Stimulated activated naive CD8-positive, alpha-beta T cell treated with anti-CD3 and anti-CD28 coated beads, Interleukin-15, Interleukin-2, amounts not matched to agents 100 ng/mL and 50 ng/mL, for 24 hours (primary cell): ENCODE results near the gene GRK2.

ENCODE experiments used
- H3K27ac Mint-ChIP-seq: one replicate; pipeline ENCODE4 v1.8.0; 2021; ENCODE audit warnings: mild to moderate bottlenecking, mixed read lengths
- H3K27me3 Mint-ChIP-seq: one replicate; pipeline ENCODE4 v1.8.0; 2021; ENCODE audit warnings: mixed read lengths
- H3K36me3 Mint-ChIP-seq: one replicate; pipeline ENCODE4 v1.8.0; 2021; ENCODE audit warnings: low read depth, mixed read lengths
- H3K4me1 Mint-ChIP-seq: one replicate; pipeline ENCODE4 v1.8.0; 2021; ENCODE audit warnings: low read depth, mixed read lengths
- H3K4me3 Mint-ChIP-seq: one replicate; pipeline ENCODE4 v1.8.0; 2021; ENCODE audit warnings: mild to moderate bottlenecking, mixed read lengths
- H3K9me3 Mint-ChIP-seq: one replicate; pipeline ENCODE4 v1.8.0; 2021; ENCODE audit warnings: mixed read lengths

Gene GRK2

DNA sequence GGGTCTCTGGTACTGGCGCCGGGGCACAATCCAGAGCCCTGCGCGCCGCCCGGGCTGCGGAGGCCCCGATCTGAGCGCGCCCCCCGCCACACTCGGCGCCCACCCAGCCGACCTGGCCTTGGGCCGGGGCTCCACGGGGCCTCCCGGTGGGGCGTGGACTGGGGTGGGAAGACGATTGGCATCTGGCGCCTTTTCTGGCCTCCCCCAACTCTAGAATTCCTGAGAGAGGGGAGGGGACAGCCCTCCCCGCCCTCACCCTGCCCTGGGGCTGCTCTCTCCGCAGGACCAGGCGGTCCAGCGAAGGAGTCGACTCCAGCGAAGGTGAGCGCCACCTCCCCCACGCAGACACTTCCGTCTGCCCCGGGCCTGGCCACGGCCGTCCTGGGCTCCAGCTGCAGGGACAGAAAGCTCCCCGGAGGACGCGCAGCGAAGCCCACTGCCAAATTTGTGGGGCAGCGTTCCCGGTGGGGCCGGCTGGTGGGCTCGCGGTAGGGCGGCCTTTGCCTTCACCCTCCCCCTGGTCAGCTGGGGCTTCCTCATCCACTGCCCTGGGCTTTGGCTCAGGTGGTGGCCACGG is 37.6 kb downstream of the GRK2 start:
- peaks cover 3% of the 10 kb centered on the region for H3K36me3 Mint-ChIP-seq
- H3K4me1 Mint-ChIP-seq: peaks cover 3% of the 10 kb centered on the region
- H3K27me3 Mint-ChIP-seq: no peaks in the 10 kb centered on the region
- H3K27ac Mint-ChIP-seq: no peak overlapping the region
- no peaks in the 10 kb centered on the region for H3K9me3 Mint-ChIP-seq
- peak overlapping the region; percentile 20 for H3K4me3 Mint-ChIP-seq

DNA sequence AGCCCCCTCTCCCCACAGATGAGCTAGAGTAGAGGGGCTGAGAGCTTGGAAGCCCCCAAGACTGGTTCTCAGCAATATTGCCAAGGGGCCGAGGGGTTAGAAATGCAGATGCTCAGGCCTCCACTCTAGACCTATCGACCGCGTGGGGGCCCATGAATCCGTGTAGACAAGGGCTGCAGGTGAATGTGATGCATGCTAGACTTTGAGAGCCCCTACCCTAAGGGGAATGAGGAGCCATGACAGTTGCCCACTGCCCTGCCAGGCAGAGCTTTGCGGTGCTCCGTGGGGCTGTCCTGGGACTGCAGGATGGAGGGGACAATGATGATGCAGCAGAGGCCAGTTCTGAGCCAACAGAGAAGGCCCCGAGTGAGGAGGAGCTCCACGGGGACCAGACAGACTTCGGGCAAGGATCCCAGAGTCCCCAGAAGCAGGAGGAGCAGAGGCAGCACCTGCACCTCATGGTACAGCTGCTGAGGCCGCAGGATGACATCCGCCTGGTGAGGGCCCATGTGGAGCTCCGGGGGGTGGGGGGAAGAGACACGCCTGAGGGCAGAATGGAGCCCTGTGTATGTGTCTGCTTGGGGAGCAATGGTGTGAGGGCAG is 38.3 kb downstream of the GRK2 start:
- Mint-ChIP-seq H3K4me3 (peak overlapping the region; percentile 20), H3K9me3 (no peaks in the 10 kb centered on the region), H3K4me1 (peaks cover 3% of the 10 kb centered on the region), H3K36me3 (no peaks in the 10 kb centered on the region), H3K27me3 (no peaks in the 10 kb centered on the region), H3K27ac (no peak overlapping the region)

DNA sequence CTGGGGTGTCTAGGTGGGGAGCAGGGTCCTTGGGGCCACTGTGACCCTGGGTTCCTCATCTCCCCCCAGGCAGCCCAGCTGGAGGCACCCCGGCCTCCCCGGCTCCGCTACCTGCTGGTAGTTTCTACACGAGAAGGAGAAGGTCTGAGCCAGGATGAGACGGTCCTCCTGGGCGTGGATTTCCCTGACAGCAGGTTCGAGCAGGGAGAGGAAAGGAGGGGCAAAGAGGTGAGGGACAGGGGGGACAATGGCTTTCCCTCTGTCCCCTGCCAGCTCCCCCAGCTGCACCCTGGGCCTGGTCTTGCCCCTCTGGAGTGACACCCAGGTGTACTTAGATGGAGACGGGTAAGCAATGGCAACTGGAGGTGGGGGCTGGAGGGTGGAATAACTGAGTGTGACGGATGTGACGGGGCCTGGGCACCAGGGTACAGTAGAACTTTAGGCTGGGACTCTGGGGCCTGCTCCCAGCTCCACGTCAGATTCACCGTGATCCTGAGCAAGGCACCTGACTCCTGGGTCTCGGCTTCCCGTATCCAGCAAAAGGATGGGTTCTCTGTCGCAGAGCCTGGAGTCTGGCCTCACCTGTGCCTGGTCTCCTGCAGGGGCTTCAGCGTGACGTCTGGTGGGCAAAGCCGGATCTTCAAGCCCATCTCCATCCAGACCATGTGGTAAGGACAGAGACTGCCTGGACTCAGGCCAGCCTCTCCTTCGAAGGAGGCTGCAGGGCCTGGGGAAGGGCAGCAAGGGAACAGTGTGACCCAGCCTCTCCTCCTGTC is 40.7 kb downstream of the GRK2 start:
- no peak overlapping the region for H3K4me3 Mint-ChIP-seq
- no peaks in the 10 kb centered on the region for H3K36me3 Mint-ChIP-seq
- no peaks in the 10 kb centered on the region for H3K27me3 Mint-ChIP-seq
- no peak overlapping the region for H3K27ac Mint-ChIP-seq
- peaks cover 9% of the 10 kb centered on the region for H3K4me1 Mint-ChIP-seq
- H3K9me3 Mint-ChIP-seq: no peaks in the 10 kb centered on the region

DNA sequence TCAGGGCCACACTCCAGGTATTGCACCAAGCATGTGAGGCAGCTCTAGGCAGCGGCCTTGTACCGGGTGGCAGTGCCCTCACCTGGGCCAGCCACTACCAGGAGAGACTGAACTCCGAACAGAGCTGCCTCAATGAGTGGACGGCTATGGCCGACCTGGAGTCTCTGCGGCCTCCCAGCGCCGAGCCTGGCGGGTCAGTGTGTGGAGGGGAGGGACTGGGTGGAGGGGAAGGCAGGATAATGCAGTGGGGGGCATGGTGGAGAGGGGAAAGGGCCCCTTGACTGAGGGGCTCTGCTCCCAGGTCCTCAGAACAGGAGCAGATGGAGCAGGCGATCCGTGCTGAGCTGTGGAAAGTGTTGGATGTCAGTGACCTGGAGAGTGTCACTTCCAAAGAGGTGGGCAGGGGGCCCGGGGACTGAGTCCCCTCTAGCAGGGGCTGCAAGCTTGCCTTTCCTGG is 41.3 kb downstream of the GRK2 start:
- Mint-ChIP-seq H3K27me3 (no peaks in the 10 kb centered on the region), H3K4me3 (no peak overlapping the region), H3K36me3 (no peaks in the 10 kb centered on the region), H3K4me1 (peaks cover 15% of the 10 kb centered on the region), H3K9me3 (no peaks in the 10 kb centered on the region), H3K27ac (no peak overlapping the region)

DNA sequence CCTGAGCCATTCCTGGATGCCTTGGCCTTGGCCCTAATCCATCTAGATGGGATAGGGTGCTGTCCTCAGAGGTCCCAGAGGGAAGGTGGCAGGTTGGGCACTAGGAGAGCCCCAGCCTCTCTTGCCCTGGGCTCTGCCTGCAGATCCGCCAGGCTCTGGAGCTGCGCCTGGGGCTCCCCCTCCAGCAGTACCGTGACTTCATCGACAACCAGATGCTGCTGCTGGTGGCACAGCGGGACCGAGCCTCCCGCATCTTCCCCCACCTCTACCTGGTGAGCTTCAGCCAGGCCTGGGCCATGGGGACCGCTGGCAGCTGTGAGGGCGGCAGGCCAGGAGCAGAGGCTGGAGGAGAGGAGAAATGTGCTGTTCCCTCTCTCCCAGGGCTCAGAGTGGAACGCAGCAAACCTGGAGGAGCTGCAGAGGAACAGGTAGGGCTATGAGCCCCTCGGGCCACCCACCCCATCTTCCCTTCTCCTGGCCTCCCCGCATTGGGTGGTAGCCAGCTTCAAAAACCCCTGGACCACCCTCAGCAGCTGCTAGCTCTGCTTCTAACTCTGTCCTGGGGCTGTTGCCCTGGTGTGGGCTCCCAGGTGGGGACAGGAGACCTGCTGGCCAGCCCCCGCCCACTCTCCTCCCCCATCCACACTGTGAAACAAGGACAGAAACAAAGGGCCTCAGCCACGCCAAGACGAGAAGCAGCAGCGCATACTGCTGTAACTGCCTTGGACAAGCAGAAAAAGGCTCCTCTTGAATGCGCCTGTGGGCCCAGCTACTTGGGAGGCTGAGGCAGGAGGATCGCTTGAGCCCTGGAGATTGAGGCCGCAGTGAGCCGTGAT is 42.0 kb downstream of the GRK2 start:
- no peaks in the 10 kb centered on the region for H3K27me3 Mint-ChIP-seq
- no peak overlapping the region for H3K27ac Mint-ChIP-seq

DNA sequence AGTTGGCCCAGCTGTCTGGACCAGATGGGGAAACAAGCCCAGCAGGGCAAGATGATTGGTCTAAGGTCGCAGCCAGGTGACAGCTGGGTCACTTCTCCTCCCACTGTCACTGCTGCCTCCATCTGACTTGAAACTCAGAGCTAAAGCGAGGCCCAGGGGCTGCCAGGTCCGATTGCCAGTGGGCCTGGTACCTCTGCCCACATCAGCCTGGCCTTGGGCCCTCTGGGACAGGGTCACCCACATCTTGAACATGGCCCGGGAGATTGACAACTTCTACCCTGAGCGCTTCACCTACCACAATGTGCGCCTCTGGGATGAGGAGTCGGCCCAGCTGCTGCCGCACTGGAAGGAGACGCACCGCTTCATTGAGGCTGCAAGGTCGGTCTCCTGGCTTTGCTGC is 42.9 kb downstream of the GRK2 start:
- H3K4me3 Mint-ChIP-seq: no peak overlapping the region
- no peaks in the 10 kb centered on the region for H3K27me3 Mint-ChIP-seq
- peaks cover 29% of the 10 kb centered on the region for H3K4me1 Mint-ChIP-seq
- H3K9me3 Mint-ChIP-seq: no peaks in the 10 kb centered on the region
- no peaks in the 10 kb centered on the region for H3K36me3 Mint-ChIP-seq
- no peak overlapping the region for H3K27ac Mint-ChIP-seq

More for the DNA sequence above, 42.0 kb downstream of the GRK2 start:
- Mint-ChIP-seq H3K4me3 (no peak overlapping the region), H3K9me3 (no peaks in the 10 kb centered on the region), H3K4me1 (peaks cover 22% of the 10 kb centered on the region), H3K36me3 (no peaks in the 10 kb centered on the region)

DNA sequence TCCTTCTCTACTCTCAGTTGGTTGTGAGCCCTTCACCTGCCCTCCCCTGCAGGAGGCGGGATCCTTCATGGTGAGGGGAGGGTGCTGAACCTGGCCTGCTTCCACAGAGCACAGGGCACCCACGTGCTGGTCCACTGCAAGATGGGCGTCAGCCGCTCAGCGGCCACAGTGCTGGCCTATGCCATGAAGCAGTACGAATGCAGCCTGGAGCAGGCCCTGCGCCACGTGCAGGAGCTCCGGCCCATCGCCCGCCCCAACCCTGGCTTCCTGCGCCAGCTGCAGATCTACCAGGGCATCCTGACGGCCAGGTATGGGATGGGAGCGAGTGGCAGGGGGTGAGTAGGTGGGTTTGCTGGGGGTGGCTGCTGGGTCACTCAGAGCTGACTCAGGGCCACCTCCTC is 43.4 kb downstream of the GRK2 start:
- Mint-ChIP-seq H3K36me3 (no peaks in the 10 kb centered on the region), H3K4me3 (no peak overlapping the region), H3K9me3 (no peaks in the 10 kb centered on the region), H3K27me3 (no peaks in the 10 kb centered on the region), H3K4me1 (peaks cover 27% of the 10 kb centered on the region), H3K27ac (no peak overlapping the region)

DNA sequence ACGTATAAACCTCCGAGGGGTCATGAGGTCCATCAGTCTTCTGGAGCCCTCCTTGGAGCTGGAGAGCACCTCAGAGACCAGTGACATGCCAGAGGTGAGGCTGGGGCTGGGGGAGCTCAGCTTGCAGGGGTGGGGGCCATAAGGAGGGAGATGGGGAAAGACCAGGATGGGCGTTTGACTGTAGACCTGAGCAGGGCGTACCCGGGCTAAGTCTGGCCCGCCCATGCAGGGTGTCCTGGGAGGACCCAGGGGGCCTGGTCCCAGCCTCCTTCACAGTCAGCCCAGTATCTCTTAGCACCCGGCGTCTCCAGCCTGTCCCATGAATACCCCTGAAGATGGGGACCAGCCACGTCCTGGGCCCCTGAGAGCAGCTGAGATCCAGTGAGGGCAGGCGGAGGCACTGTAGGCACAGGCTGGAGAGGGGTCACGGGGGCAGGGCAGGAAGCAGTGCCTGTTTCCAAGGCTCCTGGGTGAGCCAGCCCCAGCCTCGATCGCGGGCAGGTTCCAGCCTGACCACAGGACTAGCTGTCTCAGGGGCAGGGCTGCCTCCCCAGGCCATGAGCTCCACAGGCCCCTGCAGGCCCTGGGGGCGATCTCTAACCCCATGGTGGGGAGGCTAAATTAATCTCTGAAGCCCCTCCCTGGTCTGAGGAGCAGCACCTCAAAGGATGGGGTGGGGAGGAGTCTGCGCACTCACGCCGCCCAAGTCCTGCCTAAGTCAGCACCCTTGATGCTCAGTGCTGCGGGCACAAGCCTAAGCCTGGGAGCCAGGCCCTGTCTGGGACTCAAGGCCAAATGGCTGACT is 44.2 kb downstream of the GRK2 start:
- no peaks in the 10 kb centered on the region for H3K9me3 Mint-ChIP-seq
- H3K27me3 Mint-ChIP-seq: no peaks in the 10 kb centered on the region
- peaks cover 26% of the 10 kb centered on the region for H3K4me1 Mint-ChIP-seq
- H3K27ac Mint-ChIP-seq: no peak overlapping the region
- no peaks in the 10 kb centered on the region for H3K36me3 Mint-ChIP-seq
- no peak overlapping the region for H3K4me3 Mint-ChIP-seq

DNA sequence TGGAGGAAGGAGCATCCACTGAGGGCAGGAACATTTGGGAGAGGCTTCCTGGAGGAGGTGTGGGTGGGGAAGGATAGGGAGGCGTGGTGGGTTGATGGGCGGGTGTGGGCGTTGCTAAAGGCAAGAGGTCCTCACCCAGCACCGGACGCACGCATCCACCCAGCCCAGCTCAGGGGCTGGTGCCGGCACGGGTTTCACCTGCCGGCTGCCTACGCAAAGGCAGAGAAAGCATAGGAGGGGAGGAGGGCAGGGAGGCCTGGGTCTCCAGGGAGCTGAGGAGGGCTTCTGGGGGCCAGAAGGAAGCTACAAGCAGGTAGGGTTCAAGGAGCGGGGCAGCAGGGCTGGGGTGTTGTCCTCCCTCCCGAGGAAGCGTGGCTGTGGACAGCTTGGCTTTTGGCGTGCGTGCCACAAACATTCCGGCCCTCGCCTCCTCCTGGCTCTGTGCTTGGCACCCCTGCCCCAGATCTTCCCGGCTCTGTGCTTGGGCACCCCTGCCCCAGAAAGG is 44.8 kb downstream of the GRK2 start:
- H3K9me3 Mint-ChIP-seq: no peaks in the 10 kb centered on the region
- peaks cover 26% of the 10 kb centered on the region for H3K4me1 Mint-ChIP-seq
- no peak overlapping the region for H3K27ac Mint-ChIP-seq
- H3K4me3 Mint-ChIP-seq: no peak overlapping the region
- no peaks in the 10 kb centered on the region for H3K27me3 Mint-ChIP-seq
- no peaks in the 10 kb centered on the region for H3K36me3 Mint-ChIP-seq

DNA sequence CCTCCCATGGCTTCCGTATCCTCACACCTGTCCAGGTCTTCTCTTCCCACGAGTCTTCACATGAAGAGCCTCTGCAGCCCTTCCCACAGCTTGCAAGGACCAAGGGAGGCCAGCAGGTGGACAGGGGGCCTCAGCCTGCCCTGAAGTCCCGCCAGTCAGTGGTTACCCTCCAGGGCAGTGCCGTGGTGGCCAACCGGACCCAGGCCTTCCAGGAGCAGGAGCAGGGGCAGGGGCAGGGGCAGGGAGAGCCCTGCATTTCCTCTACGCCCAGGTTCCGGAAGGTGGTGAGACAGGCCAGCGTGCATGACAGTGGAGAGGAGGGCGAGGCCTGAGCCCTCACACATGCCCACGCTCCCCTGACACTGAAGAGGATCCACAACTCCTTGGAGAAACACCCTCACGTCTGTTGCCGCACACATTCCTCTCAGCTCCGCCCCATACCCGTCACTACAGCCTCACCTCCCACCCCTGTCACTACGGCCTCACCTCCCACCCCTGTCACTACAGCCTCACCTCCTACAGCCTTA is 45.3 kb downstream of the GRK2 start:
- H3K27me3 Mint-ChIP-seq: no peaks in the 10 kb centered on the region
- H3K9me3 Mint-ChIP-seq: no peaks in the 10 kb centered on the region
- no peak overlapping the region for H3K4me3 Mint-ChIP-seq
- H3K27ac Mint-ChIP-seq: no peak overlapping the region
- H3K36me3 Mint-ChIP-seq: no peaks in the 10 kb centered on the region
- H3K4me1 Mint-ChIP-seq: peaks cover 26% of the 10 kb centered on the region

DNA sequence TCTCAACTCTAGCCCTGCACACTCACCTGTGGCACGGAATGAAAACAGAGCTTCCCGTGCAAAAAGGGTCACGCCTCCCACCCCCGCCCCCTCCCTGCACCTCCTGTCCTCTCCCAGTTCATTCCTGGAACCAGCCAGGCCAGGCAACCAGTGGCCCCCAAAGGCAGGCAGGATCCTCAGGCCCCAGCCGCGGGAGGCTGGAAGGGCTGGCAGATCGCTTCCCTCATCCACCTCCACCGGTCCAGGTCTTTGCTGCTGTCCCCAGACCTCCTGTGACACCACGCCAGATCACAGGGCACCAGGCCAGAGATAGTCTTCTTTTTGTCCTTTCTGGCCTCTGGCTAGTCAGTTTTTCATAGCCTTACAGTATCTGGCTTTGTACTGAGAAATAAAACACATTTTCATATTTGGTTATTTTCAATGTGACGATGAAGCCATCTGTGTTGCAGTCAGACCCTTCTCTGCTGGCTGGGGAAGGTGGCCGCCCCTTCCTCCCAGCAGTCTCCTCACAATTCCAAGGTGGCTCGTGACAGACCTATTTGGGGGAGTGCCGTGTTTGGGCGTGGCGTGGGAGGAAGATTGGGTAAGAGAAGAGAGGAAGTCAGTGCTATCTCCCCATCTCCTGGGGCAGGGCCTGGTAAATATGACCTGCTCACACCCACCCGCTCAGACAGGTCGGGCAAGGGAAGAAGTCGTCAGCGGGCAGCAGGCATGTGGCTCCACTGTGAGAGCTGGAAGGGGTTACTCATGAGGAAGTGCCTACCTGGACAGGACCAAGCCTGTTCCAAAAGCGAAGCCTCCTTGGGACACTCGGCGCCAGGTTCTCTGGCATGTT is 46.1 kb downstream of the GRK2 start:
- no peaks in the 10 kb centered on the region for H3K27me3 Mint-ChIP-seq
- H3K27ac Mint-ChIP-seq: peak overlapping the region; percentile 86
- H3K9me3 Mint-ChIP-seq: no peaks in the 10 kb centered on the region
- no peaks in the 10 kb centered on the region for H3K36me3 Mint-ChIP-seq
- peaks cover 30% of the 10 kb centered on the region for H3K4me1 Mint-ChIP-seq
- no peak overlapping the region for H3K4me3 Mint-ChIP-seq

DNA sequence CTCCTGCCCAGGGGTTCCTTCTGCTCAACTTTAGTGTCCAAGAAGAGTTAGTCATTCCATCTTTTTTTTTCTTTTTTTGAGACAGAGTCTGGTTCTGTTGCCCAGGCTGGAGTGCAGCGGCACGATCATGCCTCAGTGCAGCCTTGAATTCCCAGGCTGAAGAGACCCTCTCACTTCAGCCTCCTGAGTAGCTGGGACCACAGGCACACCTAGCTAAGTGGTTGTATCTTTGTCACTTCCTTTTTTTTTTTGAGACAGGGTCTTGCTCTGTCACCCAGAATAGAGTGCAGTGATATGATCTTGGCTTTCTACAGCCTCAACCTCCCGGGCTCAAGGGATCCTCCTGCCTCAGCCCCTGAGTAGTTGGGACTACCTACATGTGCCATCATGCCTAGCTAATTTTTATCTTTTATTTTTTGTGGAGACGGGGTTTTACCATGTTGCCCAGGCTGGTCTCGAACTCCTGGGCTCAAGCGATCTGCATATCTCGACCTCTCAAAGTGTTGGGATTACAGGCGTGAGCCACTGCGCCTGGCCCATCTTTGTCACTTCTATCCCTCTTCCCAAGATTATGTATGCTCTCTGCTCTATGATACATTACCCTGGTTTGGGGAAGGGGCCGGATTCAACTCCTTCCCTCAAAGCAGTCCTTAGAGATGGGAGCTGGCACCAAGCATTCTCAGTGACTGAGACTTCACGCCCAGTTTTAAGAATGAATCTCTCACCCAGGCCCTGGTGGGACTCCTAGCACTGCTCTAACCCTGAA is 47.0 kb downstream of the GRK2 start:
- no peaks in the 10 kb centered on the region for H3K36me3 Mint-ChIP-seq

DNA sequence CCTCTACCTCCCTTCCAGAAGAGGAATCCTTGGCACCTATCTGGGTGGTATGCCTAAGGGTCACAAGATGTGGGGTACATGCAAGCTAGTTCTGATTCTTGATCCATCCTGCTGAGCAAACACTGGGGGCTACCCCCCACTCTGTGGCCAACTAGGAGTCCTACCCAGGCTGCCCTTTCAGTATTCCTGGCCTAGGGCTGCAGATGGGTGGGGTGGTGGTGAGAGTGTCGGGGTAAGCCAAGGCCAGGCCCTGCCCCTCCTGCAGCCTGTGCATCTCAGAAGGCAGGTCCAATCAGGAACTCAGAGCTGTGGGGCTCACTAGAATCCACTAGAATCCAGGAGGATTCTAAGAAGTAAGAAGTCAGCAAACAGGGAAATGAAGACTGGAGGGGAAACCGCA is 47.9 kb downstream of the GRK2 start:
- no peaks in the 10 kb centered on the region for H3K36me3 Mint-ChIP-seq
- H3K4me3 Mint-ChIP-seq: no peak overlapping the region
- peaks cover 42% of the 10 kb centered on the region for H3K4me1 Mint-ChIP-seq
- H3K9me3 Mint-ChIP-seq: no peaks in the 10 kb centered on the region
- H3K27ac Mint-ChIP-seq: no peak overlapping the region
- H3K27me3 Mint-ChIP-seq: peaks cover 3% of the 10 kb centered on the region

More for the DNA sequence above, 47.0 kb downstream of the GRK2 start:
- H3K4me1 Mint-ChIP-seq: peaks cover 36% of the 10 kb centered on the region
- H3K27ac Mint-ChIP-seq: peak overlapping the region; percentile 86
- H3K9me3 Mint-ChIP-seq: no peaks in the 10 kb centered on the region
- no peaks in the 10 kb centered on the region for H3K27me3 Mint-ChIP-seq
- H3K4me3 Mint-ChIP-seq: no peak overlapping the region
